ENCODE results near the gene STX3.
"Not testable (repeated sequence)": the region's sequence is repeated elsewhere in the genome, so short reads cannot be mapped to it uniquely, and the experiment has no call there.

The STX3 gene

GRCh38 chr11:59759900-59760299, 4.7 kb downstream of the STX3 start:
- no peak for DNase-seq

DNA sequence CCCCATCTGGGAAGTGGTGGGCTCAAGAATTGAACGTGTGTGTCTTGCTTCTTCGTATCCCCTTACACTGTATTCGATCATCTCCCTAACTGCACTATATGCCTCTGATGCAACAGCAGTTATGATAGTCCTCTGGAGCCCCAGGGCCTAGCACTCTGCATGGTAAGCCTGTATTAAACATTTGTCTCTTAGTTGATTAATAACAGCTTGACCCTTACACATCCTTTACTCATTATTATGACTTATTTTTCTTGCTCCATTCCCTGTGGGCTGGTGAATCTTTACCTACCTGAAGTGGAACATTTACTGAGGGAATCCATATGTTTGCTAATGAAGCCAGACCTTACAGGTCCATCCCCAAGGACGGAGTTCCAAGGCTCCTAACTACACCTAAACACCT, 5.6 kb downstream of the STX3 start:
- no peak for DNase-seq

DNA sequence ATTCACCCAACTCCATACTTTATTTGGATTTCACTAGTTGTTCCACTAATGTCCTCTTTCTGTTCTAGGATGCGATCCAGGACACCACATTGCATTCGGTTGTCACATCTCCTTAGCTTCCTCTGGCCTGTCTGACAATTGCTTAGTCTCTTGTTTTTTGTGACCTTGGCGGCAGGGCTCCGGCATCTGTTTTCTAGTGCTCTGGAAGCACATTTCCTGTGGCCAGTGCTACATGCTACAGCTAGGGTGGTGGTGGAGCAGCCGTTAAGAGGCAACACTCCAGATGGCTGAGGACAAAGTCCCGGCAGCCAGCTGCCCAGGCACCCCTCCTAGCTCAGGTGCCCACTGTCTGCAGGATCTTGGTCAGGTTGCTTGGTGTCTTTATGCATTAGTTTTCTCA, 6.8 kb downstream of the STX3 start:
- DNase-seq, result no peak

- no peak for DNase-seq
These were observed 10.0 kb downstream of the STX3 start for GRCh38 chr11:59765068-59765735.

GRCh38 chr11:59766542-59767224, 11.5 kb downstream of the STX3 start:
- no peak for DNase-seq

DNA sequence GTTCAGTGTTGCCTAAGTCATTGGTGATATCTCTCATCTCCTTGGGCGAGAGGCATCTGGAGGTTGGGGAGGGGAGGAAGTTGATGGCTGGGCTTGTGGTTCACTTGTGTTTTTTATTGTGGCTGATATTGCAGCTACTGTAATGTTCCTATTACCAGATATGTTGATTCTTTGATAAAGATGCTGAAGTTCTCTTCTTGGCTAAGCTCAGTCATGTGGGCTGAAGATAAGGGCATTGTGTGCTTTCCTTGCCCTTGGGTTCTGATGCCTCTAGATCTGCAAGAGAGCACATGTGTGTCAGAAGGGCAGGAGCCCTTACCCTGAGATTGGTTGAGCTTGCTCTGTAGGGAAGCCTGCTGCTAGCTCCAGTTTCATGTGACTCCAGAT, 12.0 kb downstream of the STX3 start:
- DNase-seq, result no peak

DNA sequence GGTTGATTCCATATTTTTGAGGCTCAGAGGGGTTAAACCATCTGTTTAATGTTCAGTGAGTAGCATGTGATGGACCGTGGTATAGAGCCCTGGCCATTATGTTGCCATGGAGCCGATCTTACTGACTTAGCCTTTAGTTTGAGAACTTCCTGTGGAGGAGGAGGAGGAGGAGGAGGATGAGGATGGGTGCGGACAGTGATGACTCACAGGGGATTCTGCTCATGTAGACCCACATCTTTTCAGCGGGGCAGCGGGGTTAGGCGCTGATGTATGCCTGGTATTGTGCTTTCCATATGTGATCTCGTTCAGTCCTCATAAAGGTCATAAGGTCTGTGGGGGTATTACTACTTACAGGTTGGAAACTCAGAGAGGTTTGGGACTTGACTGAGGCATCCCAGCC, 13.9 kb downstream of the STX3 start:
- DNase-seq, result no peak

- no peak for DNase-seq
These were observed 14.7 kb downstream of the STX3 start for GRCh38 chr11:59769828-59770227.

DNA sequence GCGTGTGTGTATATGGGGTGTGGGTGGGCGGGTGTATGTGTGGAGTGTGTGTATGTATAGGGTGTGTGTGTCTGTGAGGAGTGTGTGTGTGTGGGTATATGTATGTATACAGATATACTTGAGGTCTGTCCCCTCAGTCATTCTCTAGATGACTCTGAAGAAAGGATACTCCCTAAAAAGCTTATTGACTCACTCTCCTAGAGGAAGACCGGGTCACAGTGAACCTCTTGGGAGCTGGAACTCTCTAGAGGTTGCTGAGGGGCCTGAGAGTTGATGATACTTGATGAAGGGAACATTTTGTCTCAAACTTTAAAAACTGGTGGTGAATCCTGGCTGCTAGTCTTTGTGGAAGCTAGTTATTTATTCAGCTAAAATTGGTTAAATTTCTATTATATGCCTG, 15.1 kb downstream of the STX3 start:
- no peak for DNase-seq

GRCh38 chr11:59770869-59771268, 15.7 kb downstream of the STX3 start:
- DNase-seq, result no peak

DNA sequence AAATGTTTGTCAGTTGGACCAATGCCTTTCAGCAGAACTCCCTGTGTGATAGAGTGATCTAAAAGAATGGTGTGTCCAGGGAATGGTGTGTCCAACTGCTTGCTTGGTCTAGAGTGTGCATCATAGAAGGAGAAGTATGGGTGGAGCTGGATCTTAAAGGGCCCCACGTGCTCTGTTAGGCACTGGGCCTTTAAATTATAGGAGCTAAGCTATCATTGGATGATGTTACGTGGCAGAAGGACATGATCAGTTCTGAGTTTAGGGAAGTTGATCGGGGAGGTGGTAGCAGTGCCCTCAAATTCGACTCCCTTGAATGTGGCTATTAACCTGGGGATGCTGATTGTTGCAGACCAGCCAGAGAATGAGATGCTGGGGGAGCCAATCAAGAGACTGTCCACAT, 16.4 kb downstream of the STX3 start:
- DNase-seq, result no peak

DNA sequence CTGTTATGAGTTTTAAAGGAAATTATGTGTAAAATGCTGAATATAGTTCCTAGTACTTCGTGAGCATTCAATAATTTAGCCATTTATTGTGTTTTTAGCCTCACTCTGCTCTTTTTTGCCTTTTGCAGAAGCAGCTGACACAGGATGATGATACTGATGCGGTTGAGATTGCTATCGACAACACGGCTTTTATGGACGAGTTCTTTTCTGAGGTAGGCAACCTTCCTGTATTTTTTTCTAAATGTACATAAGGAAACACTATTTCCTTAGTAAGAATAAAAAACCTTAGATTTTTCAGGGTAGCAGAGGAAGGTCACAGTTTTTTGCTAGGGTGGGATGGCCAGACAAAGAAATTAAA, 17.9 kb downstream of the STX3 start:
- no peak for DNase-seq

GRCh38 chr11:59776210-59777066, 21.3 kb downstream of the STX3 start:
- DNase-seq, result no peak

DNA sequence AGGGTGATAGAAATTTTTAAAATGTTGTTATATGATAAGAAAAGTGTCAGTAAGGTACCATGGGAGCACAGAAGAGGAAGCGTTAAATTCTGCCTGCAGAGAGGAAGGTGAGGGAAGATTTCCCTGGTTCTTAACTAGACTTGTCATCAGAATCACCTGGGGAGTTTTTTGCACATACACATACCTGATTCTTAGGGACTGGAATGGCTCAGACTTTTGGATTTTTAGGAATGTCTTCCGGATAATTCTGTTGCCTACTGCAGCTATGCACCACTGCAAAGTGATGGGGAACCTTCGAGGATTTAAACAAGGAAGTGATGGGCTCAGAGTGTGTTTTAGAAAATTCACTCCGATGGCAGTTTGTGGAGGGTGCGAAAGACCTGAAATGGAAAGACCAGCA, 21.9 kb downstream of the STX3 start:
- no peak for DNase-seq

DNA sequence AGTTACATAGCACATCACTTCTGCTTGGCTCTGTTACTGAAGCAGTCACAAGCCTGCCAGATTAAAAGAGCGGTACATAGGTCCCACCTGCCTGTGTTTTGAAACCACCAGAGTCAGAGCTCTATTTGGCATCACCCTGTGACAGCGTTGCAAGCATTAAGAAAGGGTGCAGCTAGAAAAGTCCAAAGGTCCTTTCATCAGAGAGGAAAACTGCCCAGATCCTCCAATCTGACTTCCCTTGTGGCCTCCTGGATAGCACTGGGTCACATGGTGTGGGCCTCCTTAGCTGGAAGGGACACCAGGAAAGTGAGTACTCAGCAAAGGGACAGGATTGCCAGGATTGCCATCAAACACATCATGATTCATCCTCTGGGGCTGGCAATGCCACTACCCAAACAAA, 22.9 kb downstream of the STX3 start:
- no peak for DNase-seq

- DNase-seq, result no peak
These were observed 24.3 kb downstream of the STX3 start for GRCh38 chr11:59779487-59779886.

- DNase-seq, result no peak
These were observed 26.9 kb downstream of the STX3 start for GRCh38 chr11:59782080-59782479.

- DNase-seq, result no peak
These were observed 28.5 kb downstream of the STX3 start for GRCh38 chr11:59783632-59784090.

DNA sequence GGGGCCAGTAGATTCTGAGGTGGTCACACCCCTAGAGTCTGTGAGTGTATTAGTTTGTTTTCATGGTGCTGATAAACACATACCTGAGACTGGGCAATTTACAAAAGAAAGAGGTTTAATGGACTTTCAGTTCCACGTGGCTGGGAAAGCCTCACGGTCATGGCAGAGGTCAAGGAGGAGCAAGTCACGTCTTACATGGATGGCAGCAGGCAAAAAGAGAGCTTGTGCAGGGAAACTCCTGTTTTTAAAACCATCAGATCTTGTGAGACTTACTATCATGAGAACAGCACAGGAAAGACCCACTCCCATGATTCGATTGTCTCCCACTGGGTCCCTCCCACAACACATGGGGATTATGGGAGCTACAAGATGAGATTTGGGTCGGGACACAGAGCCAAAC, 29.3 kb downstream of the STX3 start:
- DNase-seq, result not testable (repeated sequence)

- DNase-seq, result no peak
These were observed 30.6 kb downstream of the STX3 start for GRCh38 chr11:59785818-59786217.

GRCh38 chr11:59787255-59787588, 32.0 kb downstream of the STX3 start:
- no peak for DNase-seq

GRCh38 chr11:59787816-59788215, 32.6 kb downstream of the STX3 start:
- DNase-seq, result no peak

GRCh38 chr11:59791639-59792038, 36.5 kb downstream of the STX3 start:
- no peak for DNase-seq

DNA sequence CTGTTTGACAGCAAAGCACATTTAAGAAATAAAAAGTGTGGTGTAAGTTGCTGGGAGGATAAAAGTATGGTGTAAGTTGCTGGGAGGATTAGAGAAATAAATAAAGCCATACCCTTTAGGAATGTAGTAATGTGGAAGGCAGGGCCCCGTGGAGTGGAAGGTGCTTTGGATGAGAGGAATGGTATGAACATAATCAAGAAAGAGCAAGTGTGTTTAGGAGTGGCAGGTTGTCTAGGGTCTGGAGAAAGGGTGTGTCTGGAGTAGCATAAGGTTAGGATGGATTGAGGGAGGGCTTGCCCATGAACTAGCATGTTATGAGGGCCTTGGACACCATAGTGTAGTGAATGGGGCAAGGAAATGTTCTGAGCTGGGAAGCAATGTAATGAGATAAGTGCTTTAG, 37.3 kb downstream of the STX3 start:
- DNase-seq, result no peak
